HG03432 (cell line): ENCODE results near the gene KCNG2.
A peak's percentile ranks its signal among the peaks of the same experiment; 100 is the strongest.

Source experiments
- ATAC-seq: cut with Tn5 transposase; IDR thresholded peaks from one replicate; pipeline ENCODE4 v1.9.1; 2021; ENCODE audit warnings: mild to moderate bottlenecking, moderate library complexity; ENCODE audit not compliant: unreplicated experiment

Gene KCNG2

DNA sequence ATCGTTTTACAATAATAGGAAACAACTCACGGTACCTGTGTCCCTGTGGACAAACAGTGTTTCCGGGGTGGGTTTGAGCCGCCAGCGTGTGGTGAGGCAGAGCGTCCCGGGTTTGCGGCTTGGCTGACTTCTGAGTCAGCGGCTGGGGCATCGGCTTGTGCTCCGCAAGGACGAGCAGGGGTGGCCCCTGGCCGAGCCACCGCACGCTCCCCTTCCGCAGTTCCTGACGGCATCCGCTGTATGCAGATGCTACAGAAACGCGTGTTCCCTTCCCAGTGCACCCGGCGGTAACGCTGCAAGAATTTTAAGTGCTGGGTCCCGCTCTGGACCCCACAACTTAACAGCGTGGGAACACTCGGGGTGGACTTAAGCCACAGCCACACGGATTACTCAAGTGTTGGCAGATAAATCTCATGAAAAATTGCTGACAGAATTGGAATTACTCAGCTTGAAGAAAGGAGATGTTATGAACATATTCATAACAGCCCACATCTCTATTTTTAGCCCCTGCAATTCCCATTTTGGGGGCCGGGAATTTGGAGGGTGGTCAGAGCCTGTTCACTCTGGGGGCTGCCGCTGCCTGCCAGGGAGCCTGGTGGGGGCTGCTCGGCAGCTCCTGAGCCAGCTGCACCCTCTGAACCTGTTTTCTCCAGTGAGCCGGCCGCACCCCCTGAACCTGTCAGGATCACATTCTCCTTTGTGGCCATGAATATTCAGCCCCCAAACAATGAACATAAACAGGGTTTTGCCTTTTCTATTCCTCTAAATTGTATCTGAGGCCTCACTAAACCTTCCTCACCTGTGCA is 12.6 kb upstream of the KCNG2 start:
- ATAC-seq = peak; percentile 37

DNA sequence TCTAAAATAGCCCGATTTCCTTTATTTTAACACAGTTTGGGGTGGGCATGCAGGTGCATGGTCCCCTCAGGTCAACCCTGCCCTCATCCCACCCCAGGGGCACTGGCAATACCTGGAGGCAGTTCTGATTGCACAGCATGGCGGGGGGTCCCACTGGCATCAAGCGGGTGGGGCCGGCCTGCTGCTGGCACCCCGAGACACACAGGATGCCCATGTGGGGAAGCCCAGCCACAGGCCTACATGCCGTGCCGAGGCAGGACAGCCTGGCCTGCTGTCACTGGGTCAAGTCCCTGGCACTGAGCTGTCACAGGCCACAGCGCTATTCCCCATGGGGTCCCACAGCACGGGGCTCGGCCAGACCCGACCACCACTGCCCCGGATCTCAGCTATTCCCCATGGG is 11.9 kb upstream of the KCNG2 start:
- ATAC-seq = no peak

DNA sequence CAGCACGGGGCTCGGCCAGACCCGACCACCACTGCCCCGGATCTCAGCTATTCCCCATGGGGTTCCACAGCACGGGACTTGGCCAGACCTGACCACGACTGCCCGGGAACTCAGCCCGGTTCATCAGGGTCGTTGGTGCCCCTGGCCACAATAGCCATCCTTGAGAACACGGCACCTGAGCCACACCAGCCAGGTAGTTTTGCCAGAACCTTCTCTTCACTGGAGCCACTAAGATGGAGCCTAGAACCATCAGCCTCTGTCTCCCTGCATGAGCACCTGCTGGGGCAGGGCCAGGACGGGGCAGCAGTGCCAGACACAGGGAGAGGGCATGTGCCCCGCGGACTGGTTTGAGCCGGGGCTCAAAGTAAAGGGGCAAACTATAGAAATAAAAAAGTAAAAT is 11.4 kb upstream of the KCNG2 start:
- ATAC-seq = no peak

DNA sequence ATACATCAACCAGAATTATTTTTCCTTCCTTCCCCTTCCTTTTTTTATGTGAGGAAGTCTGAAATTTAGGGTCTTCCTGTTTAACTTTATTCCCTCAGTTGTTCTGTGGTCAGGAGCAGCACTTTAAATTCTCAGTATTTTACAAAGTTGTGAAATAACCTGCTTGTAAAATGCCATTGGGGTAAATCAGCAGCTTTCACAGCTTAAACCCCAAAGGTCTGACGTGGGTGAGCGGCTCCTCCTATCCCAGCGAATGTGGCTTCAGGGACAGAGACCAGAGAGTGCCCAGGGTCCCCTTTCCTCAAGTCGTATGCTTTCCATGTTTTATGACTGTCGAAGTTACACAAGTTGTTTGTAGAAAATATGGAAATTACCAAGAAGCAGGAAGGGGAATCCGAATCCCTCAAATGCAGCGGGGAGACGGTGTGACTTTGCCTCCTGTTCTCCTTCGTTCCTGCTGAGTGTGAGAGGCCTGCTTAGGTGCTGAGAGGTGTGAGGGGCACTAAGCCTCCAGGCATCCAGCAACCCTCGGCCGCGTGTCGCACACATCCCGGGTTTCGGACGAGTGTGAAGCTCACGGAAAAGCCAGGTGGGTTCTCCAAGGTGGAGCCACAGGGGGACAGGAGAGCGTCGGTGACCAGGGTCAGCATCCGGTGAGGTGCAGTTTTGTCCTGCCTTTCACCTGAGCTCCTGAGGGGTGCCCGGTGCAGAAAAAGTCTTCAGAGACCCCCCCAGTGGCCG is 10.8 kb upstream of the KCNG2 start:
- ATAC-seq = no peak

DNA sequence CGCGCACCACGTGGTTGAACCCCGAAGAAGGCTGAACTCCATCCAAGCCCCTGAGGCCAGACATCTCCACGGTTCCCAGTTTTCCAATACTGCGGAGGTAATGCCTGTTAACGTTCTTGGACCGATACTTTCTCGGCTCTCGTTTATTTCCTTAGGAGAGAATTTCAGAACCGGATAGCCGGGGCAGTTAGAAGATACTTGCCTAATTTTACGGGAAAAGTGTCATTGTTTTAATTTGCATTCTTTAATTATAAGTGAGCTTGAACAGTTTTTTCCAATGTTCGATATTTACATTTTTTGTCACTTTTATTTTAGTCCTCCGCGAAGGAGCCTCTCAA is 10.2 kb upstream of the KCNG2 start:
- ATAC-seq = no peak

DNA sequence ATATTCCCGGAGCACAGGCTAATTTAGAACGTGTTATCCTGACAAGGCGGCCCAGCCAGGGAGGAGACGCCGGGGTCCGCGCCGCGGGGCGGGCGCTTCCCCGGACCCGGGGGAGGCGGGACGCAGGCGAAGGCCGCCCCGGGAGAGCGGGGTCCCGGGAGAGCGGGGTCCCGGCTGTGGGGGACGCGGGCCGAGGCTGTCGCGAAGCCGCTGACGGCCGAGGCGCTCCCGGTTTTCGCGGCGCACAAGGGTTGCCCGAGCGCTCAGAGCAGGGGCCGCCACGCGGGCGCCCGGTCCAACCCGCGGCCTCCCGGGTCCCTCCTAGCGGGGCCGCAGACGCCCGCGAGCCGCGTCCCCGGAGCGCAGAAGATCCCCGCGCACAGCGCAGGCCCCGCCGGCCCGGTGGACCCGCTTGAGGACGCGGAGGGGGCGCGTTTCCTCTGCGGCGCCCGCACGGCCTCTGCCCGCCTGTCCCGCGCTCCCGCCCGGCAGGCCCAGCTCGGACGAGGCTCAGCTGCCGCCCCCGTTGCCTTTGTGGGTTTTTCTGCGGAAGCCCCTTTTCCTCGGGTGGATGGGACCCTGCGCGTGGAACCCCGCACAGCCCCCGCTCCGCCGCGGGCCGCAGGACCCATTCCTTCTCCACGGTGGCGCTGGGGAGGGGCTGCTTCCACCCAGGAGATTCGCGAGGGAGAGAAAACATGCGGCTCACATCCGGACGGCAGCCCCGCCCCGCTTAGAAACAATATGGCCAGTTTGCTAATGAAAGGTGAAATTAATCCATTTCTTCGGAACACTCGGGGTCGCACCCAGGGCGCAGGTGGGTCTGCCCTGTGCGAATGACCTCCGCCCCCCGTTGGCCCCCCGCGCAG is 9.6 kb upstream of the KCNG2 start:
- no peak for ATAC-seq

DNA sequence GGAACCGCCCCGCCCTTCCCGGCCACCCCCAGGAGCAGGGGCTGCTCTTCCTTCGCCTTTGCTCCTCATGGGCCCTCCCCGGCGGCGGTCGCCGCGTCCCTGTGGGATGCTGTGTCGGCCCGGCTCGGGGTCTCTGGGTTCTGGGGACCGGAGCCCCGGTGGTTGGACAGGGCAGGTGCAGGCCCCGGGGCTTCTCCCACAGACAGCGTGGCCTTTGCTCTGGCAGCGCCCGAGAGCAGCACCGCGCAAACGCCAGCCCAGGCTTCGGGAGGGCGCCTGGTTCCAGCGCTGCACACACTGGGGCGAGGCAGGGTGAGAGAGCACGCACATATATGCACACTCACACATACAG is 9.0 kb upstream of the KCNG2 start:
- no peak for ATAC-seq

DNA sequence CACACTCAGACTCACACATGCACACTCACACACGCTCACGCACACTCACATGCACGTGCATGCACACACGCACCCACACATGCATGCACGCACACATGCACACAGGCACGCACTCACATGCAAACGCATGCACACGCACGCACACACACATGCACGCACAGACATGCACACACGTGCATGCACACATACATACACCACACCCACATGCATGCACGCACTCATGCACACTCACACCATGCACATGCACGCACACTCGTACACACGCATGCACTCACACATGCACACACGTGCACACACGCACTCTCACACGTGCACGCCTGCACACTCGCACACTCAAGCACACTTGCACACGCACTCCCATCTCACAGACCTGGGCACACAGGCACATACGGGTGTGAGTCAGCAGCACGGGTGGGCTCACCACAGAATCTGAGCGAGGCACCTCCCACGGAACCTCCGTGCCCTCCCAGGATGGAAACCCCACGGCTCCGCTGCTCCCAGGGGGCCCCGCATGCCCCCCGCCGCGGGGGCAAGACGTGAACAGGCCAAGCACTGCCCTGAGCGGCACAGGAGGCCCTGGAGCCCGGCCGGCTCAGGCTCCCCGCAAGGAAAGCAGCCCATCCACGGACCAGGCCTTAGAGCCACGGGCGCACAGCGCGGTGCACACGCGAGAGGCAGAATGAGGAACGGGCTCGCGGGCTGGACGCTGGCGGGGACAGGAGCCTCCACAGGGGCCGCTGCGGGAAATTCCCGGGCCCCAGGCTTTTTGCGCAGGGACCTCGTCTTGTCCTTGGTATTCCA is 8.4 kb upstream of the KCNG2 start:
- no peak for ATAC-seq

DNA sequence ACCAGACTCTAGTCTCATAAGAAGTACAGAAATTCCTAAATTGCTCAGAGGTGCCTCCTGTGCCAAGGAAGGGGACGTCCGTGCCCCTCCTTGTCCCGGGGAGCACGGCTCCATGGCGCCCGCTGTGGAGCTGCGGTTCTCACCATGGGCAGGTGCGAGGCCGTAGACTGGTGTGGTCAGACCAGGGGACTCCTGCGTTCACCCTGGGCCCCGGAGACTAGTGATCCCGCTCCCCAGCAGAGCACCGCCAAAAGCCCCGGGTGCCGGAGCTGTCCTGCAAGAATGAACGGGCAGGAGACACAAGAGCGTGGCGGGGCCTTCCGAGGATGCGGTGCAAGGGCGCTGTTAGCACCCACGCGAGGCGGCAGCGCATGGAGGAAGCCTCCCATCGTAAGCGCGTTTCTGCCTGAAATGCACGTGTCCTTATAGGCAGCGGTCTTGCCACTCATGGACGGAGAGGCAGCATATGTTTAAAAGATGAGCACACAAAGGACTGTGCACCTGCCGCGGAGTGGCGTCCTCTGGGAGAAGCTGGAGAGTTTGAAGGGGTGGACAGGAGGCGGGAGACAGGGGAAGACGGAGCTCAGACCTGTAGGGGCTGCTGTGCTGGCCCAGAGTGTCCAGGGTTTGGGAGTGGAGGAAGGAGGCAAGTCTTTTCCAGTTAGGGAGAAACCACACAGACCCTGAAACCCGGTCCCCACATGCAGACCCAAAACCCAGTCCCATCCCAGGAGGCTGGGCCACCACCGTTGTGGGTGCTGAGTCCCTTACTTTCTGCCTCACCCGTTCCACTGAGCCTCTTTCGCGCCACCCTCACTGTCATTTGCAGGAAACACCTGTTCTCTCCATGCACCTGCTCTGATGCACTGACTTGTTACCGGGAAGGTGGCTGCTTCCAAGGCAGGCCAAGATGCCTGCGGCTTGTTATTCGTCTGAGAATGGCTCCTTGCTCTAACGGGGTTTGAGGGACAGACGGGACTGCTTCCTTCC is 7.5 kb upstream of the KCNG2 start:
- no peak for ATAC-seq

DNA sequence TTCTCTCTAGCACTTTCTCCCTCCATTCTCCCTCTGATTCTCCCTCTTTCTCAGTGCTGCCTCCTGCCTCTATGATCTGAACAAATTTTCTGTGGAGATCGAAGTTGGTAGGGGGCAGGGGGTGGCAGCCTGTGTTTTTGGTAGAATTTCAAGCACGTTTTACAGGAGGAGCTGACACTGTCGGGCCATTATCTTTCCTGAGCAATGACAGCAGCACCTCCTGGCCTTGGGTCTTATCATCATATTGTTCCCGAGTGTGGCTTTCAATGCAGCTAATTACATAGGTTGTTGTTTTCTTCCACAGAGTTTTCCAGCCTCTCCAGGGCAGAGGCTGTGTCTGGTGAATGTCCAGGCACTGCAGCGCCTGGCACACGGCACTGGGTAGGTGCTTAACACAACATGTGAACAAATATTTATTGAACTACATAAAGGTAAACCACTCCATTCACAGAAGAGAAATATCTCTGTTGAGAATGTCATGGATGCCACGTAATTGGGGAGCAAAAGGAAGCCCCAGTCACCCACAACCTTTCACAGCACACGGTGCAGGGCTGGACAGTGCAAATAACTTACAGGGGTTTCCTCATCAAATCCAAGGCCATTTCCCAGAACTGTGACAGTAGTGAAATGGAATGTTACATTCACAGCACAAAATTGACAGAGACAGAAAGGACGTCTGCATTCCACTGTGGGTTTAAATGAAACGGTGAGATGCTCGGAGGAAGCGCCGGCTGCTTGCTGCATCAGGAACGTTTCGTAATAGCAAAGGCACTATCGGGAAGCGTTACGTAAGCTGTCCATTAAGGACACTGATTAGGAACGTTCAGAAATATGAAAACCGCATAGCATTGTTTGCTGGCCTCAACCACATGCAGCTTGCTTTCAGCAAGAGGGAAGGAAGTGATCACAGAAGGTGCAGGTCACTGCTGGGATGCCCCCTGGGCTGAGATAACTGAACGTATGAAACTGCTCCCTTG is 6.5 kb upstream of the KCNG2 start:
- no peak for ATAC-seq

DNA sequence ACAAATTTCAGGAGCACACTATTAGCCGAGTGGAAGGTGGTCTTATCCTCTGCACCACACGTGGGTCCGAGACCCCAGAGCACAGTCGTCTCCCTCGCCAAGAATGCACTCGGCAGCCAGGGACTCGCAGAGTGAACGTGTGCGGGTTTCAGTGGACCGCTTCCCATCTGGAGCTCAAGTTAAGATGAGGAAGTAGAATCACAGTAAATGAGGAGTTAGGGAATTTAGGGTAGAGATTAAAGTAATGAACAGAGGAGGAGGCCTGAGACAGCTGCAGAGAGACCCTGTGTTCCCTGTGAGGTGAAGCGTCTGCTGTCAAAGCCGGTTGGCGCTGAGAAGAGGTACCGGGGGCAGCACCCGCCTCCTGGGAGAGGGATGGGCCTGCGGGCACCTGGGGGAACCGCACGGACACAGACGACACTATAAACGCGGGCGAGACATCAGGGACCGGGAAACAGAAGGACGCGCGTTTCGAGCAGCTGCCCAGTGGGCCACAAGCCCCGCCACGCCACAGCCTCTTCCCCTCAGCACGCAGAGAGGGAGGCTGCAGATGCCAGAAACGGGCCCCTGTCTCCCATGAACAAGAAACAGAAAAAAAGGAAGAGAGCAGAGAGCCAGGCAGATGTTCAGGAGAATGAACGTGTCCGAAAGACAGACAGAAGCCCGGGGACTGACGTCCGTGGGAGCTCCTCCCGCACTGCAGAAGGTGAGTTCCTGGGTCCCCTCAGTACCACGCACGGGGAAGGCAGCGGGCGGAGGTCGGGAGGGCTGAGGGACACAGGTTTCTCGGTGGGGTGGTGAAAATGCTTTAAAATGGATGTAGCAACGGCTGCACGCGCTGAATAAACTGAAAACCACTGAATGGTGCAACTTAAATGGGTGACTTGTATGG is 5.4 kb upstream of the KCNG2 start:
- no peak for ATAC-seq

DNA sequence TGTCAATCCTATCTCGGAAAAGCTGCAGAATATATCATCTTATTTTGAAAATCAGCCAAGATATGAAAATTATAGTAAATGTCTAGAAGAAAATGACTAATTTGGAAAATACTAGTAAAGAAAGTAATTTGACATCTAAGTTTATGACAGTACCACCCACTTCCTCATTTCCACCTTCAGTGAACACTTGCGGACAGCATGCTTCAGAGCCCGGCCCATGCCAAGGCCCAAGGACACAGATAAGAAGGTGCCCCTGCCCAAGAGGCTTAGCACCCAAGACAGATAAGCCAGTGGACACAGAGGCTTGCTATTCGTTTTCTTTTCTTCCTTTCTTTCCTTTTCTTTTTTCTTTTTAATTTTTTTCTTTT is 4.8 kb upstream of the KCNG2 start:
- no peak for ATAC-seq

DNA sequence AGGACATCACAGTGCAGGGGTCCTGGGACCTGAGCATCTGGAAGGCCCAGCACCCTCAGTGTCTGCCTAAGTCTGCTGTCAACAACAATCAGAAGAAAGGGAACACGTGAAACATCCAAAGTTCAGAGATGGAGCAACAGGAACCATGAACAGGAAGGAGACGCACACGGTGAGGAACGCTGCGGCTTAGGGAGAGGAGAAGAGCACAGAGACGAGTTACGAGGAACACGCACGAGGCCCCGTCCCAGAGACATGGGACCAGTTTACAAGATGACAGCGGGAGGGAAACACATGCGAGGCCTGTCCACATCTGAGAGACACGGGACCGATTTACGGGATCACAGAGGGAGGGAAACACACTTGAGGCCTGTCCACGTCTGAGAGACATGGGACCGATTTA is 2.9 kb upstream of the KCNG2 start:
- ATAC-seq = no peak

DNA sequence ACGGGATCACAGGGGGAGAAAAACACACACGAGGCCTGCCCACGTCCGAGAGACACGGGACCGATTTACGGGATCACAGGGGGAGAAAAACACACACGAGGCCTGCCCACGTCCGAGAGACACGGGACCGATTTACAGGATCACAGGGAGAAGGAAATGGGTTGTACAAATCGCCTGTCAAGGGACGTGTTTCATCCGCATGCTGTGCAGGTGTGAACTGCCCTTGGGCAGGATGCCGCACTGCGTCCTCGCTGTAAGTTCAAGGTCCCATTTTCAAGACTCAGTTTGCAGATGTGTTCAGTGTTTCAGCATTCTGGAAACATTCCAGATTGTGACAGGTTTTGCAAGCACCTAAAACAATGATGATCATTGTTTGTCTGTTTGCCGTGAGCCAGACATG is 2.3 kb upstream of the KCNG2 start:
- no peak for ATAC-seq

DNA sequence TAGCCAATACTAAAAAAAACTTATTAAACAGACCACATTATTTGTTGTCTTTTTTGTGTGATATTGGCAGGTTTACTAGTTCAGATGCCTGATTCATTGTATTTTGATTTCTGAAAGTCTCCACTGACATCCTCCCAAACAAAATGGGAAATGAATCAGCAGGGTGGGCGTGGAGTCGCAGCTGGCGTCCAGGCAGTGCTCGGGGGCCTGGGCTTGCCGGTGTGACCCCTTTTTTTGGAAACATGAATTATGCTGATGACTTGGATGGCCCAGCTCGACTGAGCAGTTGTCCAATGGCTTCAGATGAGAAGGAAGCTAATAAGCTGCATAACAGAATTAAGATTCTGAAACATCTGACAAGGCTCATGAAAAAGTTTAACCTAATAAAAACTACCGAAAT is 1.7 kb upstream of the KCNG2 start:
- ATAC-seq = no peak

DNA sequence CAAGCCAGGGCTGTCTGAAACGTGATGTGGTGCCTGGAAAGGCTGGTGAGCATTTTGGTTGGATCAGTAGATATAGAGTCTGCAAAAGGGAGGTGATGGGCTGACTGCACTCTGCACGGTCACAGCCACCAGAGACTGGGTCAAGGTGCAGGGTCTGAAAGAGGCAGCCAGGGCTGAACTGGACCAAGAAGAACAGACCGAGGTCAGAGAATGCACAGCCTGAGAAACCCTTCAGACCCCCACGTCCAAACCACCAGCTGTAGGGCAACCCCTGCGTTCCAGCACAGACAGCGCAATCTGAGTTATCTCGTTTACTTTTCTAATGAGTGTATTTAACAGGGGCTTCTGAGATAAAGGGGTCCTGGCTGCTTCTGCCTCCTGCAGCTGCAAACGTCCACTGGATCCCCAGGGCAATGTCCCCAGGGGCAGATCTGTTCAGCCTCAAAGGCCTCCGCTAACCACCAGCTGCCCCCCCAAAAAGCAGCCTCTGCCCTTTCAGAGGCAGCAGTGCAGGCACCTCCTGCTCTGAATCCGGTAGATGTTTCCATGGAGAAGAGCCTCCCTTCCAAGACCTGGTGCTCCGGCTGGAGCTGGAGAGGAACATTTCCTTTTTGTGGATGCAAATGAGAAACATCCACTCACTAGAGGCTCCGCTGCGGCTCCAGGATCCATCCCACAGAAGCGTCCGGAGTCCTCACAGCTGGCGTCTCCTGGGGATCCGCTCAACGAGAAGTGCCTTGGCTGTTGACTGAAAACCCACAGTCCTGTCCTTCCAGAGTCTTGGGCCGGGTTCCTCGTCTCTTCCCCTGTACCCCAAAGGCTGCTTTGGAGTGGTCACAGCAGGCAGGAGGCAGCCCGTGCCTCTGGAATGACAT is 970 bp upstream of the KCNG2 start:
- ATAC-seq = no peak
